Colonic mucosa (tissue), 4 donors: Measurements from ENCODE around the gene PGLYRP2. TPM values are rescaled to one million over a fixed set of nuclear protein-coding genes. Genes with fewer than 3 reads are reported as not detected.

Source experiments
- DNase-seq: peaks from one replicate; pipeline ENCODE4 v3.0.0-alpha.2; 2020
- H3K27ac ChIP-seq: fragments of 200-600 bp; one replicate; pipeline ENCODE4 v1.8.0; 2021
- H3K27me3 ChIP-seq: fragments of 200-600 bp; one replicate; pipeline ENCODE4 v1.8.0; 2021
- H3K36me3 ChIP-seq: fragments of 200-600 bp; one replicate; pipeline ENCODE4 v1.8.0; 2021
- H3K4me1 ChIP-seq: fragments of 200-600 bp; one replicate; pipeline ENCODE4 v1.8.0; 2021; ENCODE audit warnings: mild to moderate bottlenecking
- H3K4me3 ChIP-seq: fragments of 200-600 bp; one replicate; pipeline ENCODE4 v1.8.0; 2021
- H3K9ac ChIP-seq, 2 donors: one replicate each; pipeline ENCODE4 v1.7.0; 2013; ENCODE audit warnings: control low read depth in 2 of 2, low read depth in 2 of 2, low read length in 2 of 2
- H3K9me3 ChIP-seq: fragments of 200-600 bp; one replicate; pipeline ENCODE4 v1.8.0; 2021
- CTCF ChIP-seq: fragments of 200-600 bp; IDR thresholded peaks from one replicate; pipeline ENCODE4 v1.8.0; 2022; ENCODE audit warnings: antibody characterized with exemption, mild to moderate bottlenecking
- intact Hi-C: fragments of 100-400 bp; cut with DNase I; formaldehyde crosslinking; loops from one replicate; pipeline ENCODE4 v1.14.1; 2022
- total RNA-seq, 2 donors: library from RNA; stranded (reverse); fragmentation: NEBNext Ultra II Directional in 1 of 2; extraction: Animal tissue kit (Norgen Biotek cat#: 25700) in 1 of 2; gene quantifications; one replicate each; pipeline ENCODE4 v1.2.1, GENCODE V29; 2021
- donor health status: healthy.
- donor health status: DM: no; HTN: no; CAD: no.
- donor health status: DM: no; HTN: no; CAD: no.

PGLYRP2 gene
- total RNA-seq, 2 donors from 2014 or later = not detected

GRCh38 chr19:15424692-15425272 lies 54.5 kb downstream of the PGLYRP2 start:
- Histone ChIP-seq H3K4me1 (peaks cover under 1% of the 10 kb centered on the region), H3K36me3 (peaks cover 7% of the 10 kb centered on the region), H3K27ac (no peak overlapping the region), H3K9me3 (no peaks in the 10 kb centered on the region), H3K27me3 (no peaks in the 10 kb centered on the region), H3K9ac (no peak overlapping the region), H3K4me3 (no peak overlapping the region)
- no peak for DNase-seq
- TF ChIP-seq CTCF = no peak
- intact Hi-C loops = loop anchor here (10.0 kb wide), 1 partner anchor 130 kb away; no protein-coding TSS in a partner anchor

- DNase-seq = no peak
- intact Hi-C loops = loop anchor here (10.0 kb wide), 1 partner anchor 131 kb away; no protein-coding TSS in a partner anchor
- Histone ChIP-seq H3K9ac (no peak overlapping the region), H3K4me1 (peaks cover 6% of the 10 kb centered on the region), H3K27ac (no peak overlapping the region), H3K4me3 (no peak overlapping the region), H3K9me3 (no peaks in the 10 kb centered on the region), H3K27me3 (no peaks in the 10 kb centered on the region), H3K36me3 (peaks cover 7% of the 10 kb centered on the region)
- no peak for TF ChIP-seq CTCF
These were observed 55.2 kb downstream of the PGLYRP2 start for GRCh38 chr19:15424121-15424520.

GRCh38 chr19:15423130-15423529 lies 56.2 kb downstream of the PGLYRP2 start:
- Histone ChIP-seq H3K36me3 (peaks cover 7% of the 10 kb centered on the region), H3K9ac (no peak overlapping the region), H3K27me3 (no peaks in the 10 kb centered on the region), H3K4me1 (peaks cover 6% of the 10 kb centered on the region), H3K4me3 (no peak overlapping the region), H3K27ac (no peak overlapping the region), H3K9me3 (no peaks in the 10 kb centered on the region)
- intact Hi-C loops = loop anchor here (10.0 kb wide), 1 partner anchor 132 kb away; no protein-coding TSS in a partner anchor
- no peak for TF ChIP-seq CTCF
- no peak for DNase-seq

GRCh38 chr19:15422296-15423075 lies 56.8 kb downstream of the PGLYRP2 start:
- H3K4me3 ChIP-seq = no peak overlapping the region
- H3K4me1 ChIP-seq = peaks cover 8% of the 10 kb centered on the region
- H3K27me3 ChIP-seq = no peaks in the 10 kb centered on the region
- H3K36me3 ChIP-seq = peaks cover 7% of the 10 kb centered on the region
- no peak overlapping the region for H3K9ac ChIP-seq
- no peak for TF ChIP-seq CTCF
- intact Hi-C loops = loop anchor here (10.0 kb wide), 1 partner anchor 132 kb away; no protein-coding TSS in a partner anchor
- H3K9me3 ChIP-seq = no peaks in the 10 kb centered on the region
- no peak overlapping the region for H3K27ac ChIP-seq
- DNase-seq = no peak

GRCh38 chr19:15421721-15422260 lies 57.5 kb downstream of the PGLYRP2 start:
- Histone ChIP-seq H3K27me3 (no peaks in the 10 kb centered on the region), H3K9ac (no peak overlapping the region), H3K36me3 (peaks cover 2% of the 10 kb centered on the region), H3K9me3 (no peaks in the 10 kb centered on the region), H3K27ac (no peak overlapping the region), H3K4me1 (peaks cover 15% of the 10 kb centered on the region), H3K4me3 (no peak overlapping the region)
- no peak for TF ChIP-seq CTCF
- intact Hi-C loops = loop anchor here (10.0 kb wide), 1 partner anchor 133 kb away; no protein-coding TSS in a partner anchor
- no peak for DNase-seq
